Left renal pelvis (tissue), 4 donors: ENCODE results near the gene CADM2. TPM values are rescaled to one million over a fixed set of nuclear protein-coding genes. Genes with fewer than 3 reads are reported as not detected.

ENCODE experiments used
- DNase-seq, 4 donors: peaks; one replicate each; pipeline ENCODE4 v3.0.0-alpha.2; 2013; ENCODE audit warnings: low read depth in 4 of 4, low spot score in 3 of 4
- polyA plus RNA-seq, 4 donors: library from polyadenylated mRNA; unstranded; fragments of 120-200 nt; gene quantifications; one replicate each; pipeline ENCODE4 v1.2.1, GENCODE V29; 2013; ENCODE audit not compliant: insufficient read length in 4 of 4

The CADM2 gene
- polyA plus RNA-seq, 4 donors, result 0.27 to 6.4 (median 0.70) TPM

DNA sequence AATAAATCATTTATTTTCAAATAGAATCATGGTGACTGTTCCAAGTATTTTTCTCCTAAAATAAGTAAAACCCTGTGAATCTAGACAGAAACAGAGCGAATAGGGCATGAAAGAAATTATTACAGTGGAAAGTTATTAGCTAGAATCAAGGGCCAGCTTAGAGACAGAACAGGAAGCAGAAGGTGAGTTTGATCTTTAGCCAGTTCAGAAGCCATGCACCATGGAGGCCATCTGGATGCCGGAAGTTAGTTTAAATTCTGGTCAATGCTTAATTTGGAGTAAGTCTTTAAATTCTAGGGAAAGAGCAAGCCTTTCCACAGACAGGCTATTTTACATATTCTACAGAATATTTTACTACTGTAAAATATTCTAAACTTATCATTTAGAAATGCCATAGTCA lies 574.8 kb downstream of the CADM2 start:
- DNase-seq, result no peak

DNA sequence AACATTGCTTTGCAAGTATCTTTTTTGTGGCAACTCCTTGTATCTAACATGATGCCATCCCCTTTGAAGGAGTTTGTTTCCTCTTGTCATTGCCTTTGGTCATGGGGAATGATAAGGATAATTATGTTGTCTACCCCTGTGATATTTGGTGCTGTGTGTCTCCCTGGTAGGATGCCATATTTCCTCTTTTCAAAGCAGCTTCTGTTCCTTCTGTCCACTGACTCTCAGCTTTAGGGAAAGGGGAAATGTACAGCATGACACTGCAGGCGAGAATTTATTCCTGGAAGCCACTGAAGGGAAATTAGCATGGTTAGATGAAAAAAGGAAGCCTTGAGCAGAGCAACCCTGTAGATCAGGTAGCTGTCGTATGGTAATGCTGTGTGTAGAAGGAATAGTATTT lies 576.7 kb downstream of the CADM2 start:
- DNase-seq, result no peak

DNA sequence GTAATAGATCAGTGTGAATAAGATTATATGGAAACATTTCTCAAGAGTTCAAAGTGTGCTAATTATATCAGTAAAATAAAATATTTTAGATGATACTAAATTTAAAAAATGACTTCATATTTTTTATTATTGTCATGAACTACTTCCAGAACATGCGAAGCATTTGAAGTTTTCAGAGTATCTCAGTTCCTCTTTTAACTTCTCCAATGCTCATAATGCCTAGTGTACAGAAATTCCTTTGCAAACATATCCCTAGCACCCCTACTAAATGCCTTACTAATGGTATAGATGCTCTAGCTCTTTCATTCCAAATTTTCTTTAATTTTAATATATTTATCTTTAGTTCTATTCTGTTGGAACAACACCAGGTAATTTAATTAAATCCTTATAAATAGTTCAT lies 580.4 kb downstream of the CADM2 start:
- DNase-seq, result no peak

DNA sequence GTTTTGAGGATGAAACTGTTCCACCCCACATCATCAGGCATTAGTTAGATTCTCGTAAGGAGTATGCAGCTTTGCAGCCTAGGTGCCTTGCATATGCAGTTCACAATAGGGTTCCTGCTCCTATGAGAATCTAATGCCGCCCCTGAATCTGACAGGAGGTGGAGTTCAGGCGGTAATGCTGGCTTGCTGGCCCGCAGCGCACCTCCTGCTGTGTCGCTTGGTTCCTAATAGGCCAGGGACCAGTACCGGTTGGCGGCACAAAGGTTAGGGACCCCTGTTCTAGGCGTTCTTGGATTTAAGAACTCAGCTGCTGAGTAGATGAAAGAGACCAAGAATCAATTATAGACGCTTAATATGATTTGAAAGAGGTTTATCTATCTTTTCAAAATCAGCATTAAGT lies 595.4 kb downstream of the CADM2 start:
- DNase-seq, result no peak

DNA sequence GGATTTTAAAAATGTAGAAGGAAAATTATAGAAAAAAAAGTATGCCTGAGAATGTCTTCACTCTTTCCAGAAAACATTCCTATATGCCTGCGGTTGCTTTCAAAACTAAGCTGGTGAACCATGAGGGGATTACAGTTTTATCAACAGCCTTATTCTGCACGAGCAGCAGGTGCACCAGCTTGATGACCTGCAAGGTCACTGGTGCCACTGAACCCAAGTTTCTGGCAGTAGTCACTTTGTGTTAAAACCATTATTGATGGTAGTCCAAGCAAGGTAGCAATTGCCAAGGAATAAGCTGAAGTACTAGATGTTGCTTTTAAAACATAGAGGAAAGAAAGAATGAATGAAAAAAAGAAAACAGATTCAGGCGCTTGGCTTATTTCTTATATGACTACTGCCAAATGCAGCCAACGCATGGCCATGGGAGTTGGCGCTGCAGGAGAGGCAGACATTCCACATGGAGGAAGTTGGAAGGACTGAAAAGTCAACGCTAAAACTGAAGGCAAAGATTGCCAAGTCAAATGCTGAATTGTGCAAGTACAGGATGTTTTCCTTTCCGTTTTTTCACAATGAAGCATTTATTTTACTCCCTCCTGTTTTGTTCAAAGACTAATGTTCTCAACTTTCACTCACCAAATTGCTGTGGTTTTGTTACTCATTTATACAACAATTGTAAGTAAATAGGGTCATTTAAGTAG lies 601.4 kb downstream of the CADM2 start:
- DNase-seq, result no peak

DNA sequence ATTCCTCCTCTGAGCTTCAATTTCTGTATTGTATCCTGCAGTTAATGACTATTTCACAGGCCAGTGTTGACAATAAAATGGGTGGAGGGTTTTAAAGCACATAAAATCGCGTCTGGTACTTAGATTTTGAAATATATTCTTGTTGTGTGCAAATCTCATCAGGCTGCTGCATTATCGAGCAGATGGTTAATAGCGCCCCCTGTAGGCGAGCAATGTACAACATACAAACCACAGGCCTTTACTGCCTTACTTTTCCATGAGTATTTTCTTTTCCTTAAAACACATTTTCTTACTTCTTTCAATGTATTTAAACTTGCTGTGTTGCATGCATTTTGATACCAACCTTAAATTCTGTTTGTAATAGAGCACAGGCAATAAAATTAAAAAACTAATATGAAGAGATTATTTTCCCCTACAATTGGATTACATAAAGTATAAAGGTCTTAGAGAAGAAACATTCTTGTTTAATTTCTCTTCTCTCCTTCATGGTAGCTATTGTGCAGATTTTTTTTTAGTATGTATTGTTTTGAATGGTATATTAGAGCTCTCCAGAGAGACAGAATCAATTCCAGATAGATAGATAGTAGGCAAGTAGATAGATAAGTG lies 608.4 kb downstream of the CADM2 start:
- peak in 1 of 4 donors; percentile 2 for DNase-seq

DNA sequence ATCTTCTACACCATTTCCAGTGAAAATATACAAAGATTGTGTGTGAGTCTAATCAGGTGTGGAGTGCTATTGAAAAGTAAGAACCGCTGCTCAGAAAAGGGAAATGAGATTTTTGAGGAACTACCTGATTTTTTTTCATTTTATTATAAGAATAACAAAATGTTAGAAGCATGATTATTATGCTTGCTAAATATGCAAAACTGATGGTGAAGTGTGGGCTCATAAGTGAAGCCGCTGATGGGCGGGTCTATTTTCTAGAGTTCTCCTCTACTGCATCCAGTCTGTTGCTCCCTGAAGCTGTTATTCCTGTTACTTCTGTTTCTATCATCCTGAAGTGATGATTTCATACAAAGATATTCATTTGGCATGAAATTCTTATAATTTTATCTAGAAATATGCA lies 612.0 kb downstream of the CADM2 start:
- no peak for DNase-seq

DNA sequence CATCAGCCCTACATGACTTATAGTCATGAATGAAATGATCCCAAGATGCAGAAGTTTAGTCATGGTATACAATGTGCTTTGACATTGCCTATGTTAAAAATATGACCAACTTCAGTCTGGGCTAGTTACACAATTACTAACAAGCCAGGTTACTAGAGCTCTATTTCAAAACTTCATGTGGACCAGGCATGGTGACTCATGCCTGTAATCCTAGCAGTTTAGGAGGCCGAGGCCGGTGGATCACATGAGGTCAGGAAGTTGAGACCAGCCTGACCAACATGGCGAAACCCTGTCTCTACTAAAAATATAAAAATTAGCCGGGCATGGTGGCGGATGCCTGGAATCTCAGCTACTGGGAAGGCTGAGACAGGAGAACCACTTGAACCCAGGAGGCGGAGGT lies 613.0 kb downstream of the CADM2 start:
- DNase-seq, result no peak

DNA sequence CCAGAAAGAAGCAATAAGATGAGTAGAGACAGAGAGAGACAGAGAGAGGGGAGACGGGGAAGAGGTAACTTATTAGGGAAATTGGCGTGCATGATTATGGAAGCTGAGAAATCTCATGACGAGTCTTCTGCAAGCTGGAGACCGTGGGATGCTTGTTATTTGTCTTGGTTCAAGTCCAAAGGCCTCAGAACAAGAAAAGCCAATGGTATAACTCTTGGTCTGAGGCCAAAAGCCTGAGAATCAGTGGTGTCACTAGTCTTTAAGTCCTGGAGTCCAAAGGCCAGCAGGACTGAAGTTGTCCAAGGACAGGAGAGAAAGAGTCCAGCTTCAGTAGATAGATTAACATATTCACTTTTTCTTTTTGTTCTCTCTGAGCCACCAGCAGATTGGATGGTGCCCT lies 613.6 kb downstream of the CADM2 start:
- no peak for DNase-seq

DNA sequence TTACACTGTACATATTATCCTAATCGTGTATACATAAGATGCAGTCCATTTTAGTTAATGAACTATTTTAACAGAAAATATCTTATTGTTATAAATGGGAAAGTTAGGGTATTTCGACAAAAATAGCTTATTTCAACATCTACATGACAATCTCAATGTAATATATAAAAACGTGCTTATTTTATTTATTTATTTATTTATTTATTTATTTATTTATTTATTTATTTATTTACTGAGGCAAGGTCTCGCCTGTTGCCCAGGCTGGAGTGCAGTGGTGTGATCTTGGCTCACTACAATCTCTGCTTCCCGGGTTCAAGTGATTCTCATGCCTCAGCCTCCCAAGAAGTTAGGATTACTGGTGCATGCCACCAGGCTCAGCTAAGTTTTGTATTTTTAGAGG lies 614.2 kb downstream of the CADM2 start:
- DNase-seq, result no peak

DNA sequence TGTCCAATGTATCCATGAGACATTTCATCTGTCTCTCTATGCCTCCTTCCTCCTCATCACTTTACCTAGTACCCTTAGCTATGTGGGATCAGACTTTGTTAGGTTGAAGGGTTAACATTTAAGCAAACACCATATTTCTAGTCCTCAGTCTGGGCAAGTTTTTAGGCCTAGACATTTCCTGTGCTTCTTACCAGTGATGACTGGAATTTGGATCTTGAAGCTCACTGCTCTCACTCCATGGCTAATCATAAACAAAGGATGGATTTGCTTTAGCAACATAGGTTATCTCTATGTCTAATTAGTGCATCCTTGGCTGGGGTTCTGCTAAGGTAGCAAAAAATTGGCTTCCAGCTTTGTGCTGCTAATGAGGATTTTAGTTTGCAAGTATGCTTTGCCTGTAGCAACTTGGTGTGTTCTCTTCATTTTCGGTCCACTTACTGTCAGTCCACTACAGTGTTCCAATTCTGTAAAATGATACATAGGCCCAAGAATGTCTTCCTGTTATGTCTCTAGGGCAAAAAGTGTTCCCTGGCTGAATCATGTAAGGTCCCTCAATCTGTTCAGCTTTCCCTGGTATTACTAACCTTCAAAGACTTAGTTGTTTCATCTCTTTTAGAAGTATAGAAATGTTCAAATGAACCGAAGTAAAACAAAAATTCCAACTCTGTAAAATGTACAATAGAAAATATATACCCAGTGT lies 615.4 kb downstream of the CADM2 start:
- no peak for DNase-seq

DNA sequence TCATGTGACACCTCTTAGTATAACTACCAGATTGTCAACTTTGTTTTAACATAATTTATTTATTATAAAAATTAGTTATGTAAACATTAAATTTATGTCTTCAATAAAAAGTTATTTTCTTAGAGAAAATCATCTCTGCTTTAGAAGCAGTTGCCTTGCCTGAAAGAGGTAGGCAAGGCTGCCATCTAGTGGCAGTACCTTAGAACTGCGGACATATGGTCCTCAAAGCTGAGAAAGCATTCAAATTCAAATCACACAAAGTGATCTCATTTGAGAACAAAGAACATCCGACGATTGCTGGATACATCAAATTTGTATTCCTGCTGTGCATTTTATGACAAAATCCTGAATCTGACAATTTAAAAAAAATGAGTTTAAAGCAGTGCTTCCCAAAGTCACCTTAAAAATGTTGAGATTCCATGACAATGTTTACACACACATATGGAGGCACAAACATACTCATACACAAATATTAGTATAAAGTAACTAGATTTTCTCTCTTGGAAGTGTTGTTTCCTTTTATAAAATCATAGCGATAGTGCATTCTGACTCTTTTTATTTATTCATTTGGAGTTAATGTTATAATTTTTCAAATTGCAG lies 617.4 kb downstream of the CADM2 start:
- peak; percentile 14 to 31 (median 20) for DNase-seq

DNA sequence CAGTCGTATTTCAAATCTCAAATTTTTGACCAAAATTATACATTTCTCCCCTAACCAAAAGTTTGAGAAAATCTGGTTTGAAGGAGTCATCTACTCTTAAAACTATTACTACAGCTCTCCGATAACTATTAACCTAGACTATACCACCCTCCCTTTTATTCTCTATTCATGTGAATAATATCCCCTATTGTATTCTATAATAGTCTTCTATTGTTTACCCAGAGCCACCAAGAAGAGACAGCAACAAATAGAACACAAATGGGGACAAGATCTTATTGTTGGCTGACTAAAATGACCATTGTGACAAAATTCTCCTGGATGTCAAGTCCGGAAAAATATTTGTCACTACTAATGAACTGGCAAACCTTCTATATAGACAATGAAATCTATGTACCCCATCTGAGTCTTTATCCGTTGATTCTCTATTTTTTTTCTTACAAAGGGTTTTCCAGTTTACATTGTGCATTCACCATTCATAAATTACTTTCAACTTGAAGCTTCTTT lies 618.0 kb downstream of the CADM2 start:
- no peak for DNase-seq

DNA sequence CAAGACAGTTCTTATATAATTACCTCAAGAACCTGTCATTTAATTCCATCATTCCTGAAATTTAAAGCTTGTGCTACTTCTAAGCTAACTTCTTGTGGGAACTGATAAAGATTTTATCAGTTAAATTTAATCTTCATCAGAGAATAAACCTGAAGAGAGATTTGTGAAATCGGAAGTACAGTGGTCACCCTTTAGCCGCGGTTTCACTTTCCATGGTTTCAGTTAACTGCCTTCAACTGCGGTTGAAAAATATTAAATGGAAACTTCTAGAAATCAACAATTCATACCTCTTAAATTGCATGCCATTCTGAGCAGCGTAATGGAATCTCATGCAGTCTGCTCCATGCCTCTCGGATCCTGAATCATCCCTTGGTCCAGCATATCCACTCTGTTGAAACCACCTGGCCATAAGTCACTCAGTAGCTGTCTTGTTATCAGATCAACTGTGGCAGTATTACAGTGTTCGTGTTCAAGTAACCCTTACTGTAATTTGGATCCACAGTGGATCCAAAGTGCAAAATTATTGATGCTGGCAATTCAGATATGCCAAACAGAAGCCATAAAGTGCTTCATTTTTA lies 626.1 kb downstream of the CADM2 start:
- no peak for DNase-seq

DNA sequence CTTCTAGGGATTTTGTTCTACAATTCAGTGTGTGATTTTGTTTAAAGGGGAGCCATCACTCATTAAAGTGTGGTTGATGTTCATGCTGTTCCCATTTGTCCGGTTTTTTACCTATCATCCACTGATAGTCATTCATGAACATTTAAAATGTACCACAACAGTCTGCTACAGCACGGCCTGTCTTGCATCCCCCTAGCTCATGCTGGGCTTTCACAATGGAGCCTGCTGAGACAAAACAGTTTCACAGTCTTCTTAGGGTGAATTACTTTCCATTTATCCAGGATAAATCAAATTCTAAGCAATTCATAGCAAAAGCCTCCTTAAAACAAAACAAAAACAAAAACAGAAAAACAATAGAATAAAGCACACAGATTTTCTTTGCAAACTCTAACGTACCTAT lies 627.2 kb downstream of the CADM2 start:
- no peak for DNase-seq

DNA sequence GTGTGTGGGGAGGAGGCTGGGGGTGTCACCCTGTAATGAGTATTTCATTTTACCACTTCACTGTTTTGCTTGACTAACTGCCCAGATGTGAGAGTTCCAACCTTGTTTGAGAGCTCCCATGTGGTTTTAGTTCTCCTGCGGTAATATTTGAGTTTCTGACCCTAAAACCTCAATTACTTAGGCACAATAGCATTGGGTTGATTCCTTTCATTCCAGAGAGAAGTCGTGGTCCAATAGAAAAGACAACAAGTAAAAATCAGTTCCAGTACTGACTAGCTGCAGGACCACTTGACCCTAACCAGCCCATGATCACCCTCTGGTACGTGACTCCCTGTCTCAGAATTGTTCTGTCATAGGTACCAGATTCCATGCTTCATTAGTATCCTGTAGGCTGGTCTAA lies 630.4 kb downstream of the CADM2 start:
- DNase-seq, result no peak

DNA sequence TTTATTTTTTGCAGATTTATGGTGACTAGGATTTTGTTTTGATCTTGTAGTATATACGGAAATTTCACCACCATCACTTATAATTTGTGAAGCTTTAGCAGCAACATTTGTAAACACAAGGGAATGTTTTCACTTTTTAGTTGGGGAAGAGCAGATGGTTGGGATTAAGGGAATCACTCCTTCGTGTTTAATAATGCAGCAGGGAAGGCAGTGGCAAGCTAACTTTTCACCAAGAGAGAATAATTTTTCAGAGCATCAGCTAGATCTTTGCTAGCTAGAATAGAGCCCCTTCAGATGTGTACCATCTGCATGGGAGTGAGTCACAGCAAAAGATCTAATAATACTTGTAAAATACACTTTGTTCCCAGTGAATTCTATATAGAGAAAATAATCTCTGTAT lies 632.7 kb downstream of the CADM2 start:
- peak in 1 of 4 donors; percentile 0 for DNase-seq

DNA sequence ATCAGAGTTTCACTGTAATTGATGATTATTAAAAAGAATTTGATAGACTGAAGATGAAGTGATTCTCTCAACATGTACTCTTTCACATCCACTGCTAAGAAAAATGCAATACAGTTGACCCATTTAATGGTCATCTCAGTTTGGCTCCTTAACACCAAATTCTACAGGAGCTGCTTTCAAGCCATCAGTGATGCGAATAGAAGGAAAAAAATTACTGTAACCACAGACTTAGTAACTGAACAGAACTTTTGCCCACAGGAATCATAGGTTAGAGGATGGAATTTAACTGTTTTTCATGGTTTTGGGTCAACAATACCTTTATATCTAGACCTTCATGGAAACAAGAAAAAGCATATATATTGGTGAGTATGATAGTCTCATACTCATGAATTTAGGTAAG lies 633.5 kb downstream of the CADM2 start:
- DNase-seq, result no peak

DNA sequence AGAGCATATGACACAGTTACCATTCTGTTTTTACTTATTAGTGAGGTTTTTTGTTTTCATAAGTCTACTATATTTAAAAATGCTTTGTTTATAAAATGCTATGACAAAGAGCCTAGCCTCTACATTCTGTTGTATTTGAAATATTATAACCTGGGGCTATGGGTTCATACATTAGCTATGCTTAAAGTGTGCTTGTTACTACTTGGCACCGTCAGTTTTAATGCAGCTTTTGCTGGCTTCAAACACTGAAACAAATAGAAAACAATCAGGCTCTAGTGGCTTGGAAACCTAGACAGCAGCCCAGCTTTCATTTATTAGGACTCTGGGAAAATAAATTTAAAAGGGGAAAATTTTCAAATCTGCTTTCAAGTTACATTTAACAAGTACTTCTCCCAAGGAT lies 635.9 kb downstream of the CADM2 start:
- DNase-seq, result no peak

DNA sequence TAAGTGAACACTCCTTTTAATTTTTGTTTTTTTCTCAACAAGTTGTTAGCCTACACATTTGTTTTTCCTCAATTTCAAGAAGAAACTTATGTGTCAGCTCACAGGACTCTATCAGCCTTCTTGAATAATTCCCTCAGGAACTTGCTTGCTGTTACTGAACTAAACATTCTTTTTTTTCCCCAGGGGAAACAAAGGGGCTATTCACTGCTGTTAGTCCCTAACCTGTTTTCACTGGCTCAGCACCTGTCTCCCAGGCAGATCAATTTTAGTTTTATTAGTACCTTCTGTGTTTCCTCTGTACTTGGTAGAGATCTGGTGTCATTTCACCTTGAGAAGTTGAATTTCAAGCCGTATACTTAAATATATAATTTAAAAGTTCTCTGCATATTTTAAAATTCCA lies 644.6 kb downstream of the CADM2 start:
- no peak for DNase-seq

DNA sequence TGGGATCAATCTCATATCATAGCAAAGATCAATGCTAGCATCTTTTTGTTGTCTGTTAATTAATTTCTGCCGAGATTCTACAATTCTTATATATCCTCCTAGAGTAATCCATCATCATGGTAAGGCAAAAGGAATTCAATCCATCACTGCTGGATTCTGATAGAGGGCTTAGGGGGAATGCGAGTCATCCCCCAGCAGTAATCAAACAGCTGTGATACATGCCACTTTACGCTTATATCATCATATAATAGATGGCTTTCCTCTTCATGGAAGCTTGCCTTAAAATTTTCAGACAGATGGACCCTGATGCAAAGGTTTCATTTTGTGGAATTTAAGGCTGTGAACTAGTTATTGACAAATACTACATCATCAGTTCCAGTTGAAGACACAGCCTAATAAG lies 645.9 kb downstream of the CADM2 start:
- no peak for DNase-seq
